ENCODE results near the gene PACS2.
A peak's percentile ranks its signal among the peaks of the same experiment; 100 is the strongest.
"Not testable (repeated sequence)": the region's sequence is repeated elsewhere in the genome, so short reads cannot be mapped to it uniquely, and the experiment has no call there.

The PACS2 gene

GRCh38 chr14:105355850-105356604 lies 41.5 kb downstream of the PACS2 start:
- no peak for TF ChIP-seq CTCF (IDR thresholded peaks at IDR 0.05; ENCODE audit: extremely low read depth, missing control alignments)

GRCh38 chr14:105356927-105357326 lies 42.4 kb downstream of the PACS2 start:
- TF ChIP-seq CTCF (IDR thresholded peaks at IDR 0.05; ENCODE audit: extremely low read depth, missing control alignments): no peak

More at GRCh38 chr14:105355850-105356604, 41.5 kb downstream of the PACS2 start:
- no peak for DNase-seq (ENCODE audit: low spot score)

GRCh38 chr14:105357626-105358025 lies 43.1 kb downstream of the PACS2 start:
- no peak for DNase-seq (ENCODE audit: low spot score)
- TF ChIP-seq CTCF (IDR thresholded peaks at IDR 0.05; ENCODE audit: extremely low read depth, missing control alignments): no peak

More at GRCh38 chr14:105356927-105357326, 42.4 kb downstream of the PACS2 start:
- no peak for DNase-seq (ENCODE audit: low spot score)

GRCh38 chr14:105358140-105358846 lies 43.7 kb downstream of the PACS2 start:
- TF ChIP-seq CTCF (IDR thresholded peaks at IDR 0.05; ENCODE audit: extremely low read depth, missing control alignments): no peak
- DNase-seq (ENCODE audit: low spot score): no peak

GRCh38 chr14:105358943-105359342 lies 44.4 kb downstream of the PACS2 start:
- no peak for DNase-seq (ENCODE audit: low spot score)
- TF ChIP-seq CTCF (IDR thresholded peaks at IDR 0.05; ENCODE audit: extremely low read depth, missing control alignments): no peak

- DNase-seq (ENCODE audit: low spot score): not testable (repeated sequence)
Measured at GRCh38 chr14:105361412-105361811, 46.9 kb downstream of the PACS2 start.

GRCh38 chr14:105363847-105364708 lies 49.5 kb downstream of the PACS2 start:
- no peak for TF ChIP-seq CTCF (IDR thresholded peaks at IDR 0.05; ENCODE audit: extremely low read depth, missing control alignments)
- DNase-seq (ENCODE audit: low spot score): peak; percentile 72
